ENCODE measurements around the gene ZRANB3. TPM values are rescaled to one million over a fixed set of nuclear protein-coding genes. Genes with fewer than 3 reads are reported as not detected.

ZRANB3 gene
- total RNA-seq, 3 donors from 2014 or later = 5.0 to 5.8 (median 5.4) TPM

Other genes with a start within 250 kb of the ZRANB3 start
- 10 to 100 TPM; 41.5 to 54.3 (median 51.5) TPM for gene R3HDM1, start 266 bp upstream of the ZRANB3 start, total RNA-seq
- gene UBXN4, start 210.6 kb upstream of the ZRANB3 start, total RNA-seq = 10 to 100 TPM; 78.2 to 91.1 (median 80.5) TPM

Measured in activated T-cell treated with anti-CD3 and anti-CD28 coated beads, Interleukin-2, amount 50 U/mL, for 4 hours (primary cell).